HEK293 (cell line): ENCODE results near the gene APRT.

Source experiments
- CTCF ChIA-PET: fragments of 350-600 bp; formaldehyde crosslinking; extraction: SDS; loops from one replicate; lab custom pipeline; 2021; ENCODE audit warnings: antibody characterized with exemption; lab: Yijun Ruan, JAX
- POLR2A ChIA-PET: fragments of 300-600 bp; formaldehyde crosslinking; extraction: SDS; loops from one replicate; lab custom pipeline; 2020; ENCODE audit warnings: antibody characterized with exemption, inconsistent platforms; lab: Yijun Ruan, JAX
- H3K27ac ChIP-seq: fragments of 200-500 bp; sonication (Bioruptor generic); 2 replicates; pipeline ENCODE4 v1.5.1; 2014; ENCODE audit warnings: low read depth, low read length, control low read depth, inconsistent platforms; ENCODE audit errors: extremely low read depth
- H3K36me3 ChIP-seq, 2 experiments: fragments of 200-500 bp in 1 of 2; sonication (Bioruptor generic) in 1 of 2; 1 replicate in 1 of 2; 2 replicates in 1 of 2; pipeline ENCODE4 v1.5.1; 2014 to 2017; ENCODE audit warnings: inconsistent platforms in 2 of 2, low read length in 2 of 2; ENCODE audit not compliant: control insufficient read depth in 2 of 2, insufficient read depth in 1 of 2
- H3K4me1 ChIP-seq: fragments of 200-500 bp; sonication (Bioruptor generic); 2 replicates; pipeline ENCODE4 v1.5.1; 2014; ENCODE audit warnings: mild to moderate bottlenecking, low read length, inconsistent platforms; ENCODE audit not compliant: control insufficient read depth, insufficient read depth
- H3K4me3 ChIP-seq: 2 replicates; pipeline ENCODE4 v1.5.1; 2011; ENCODE audit warnings: low read depth, mild to moderate bottlenecking, control low read depth, low read length, moderate library complexity
- H3K9me3 ChIP-seq: fragments of 200-500 bp; sonication (Bioruptor generic); 2 replicates; pipeline ENCODE4 v1.5.1; 2014; ENCODE audit warnings: low read depth, low read length, inconsistent platforms; ENCODE audit not compliant: control insufficient read depth, insufficient read depth
- GLIS1 ChIP-seq: fragments of 450-650 bp; formaldehyde crosslinking; IDR thresholded peaks from 2 replicates; pipeline ENCODE4 v1.5.1; 2016; ENCODE audit warnings: missing biosample characterization, missing genetic modification characterization
- GLIS2 ChIP-seq: fragments of 450-650 bp; formaldehyde crosslinking; IDR thresholded peaks from 2 replicates; pipeline ENCODE4 v1.5.1; 2016; ENCODE audit warnings: missing biosample characterization, missing genetic modification characterization
- IKZF3 ChIP-seq: fragments of 450-650 bp; IDR thresholded peaks from 2 replicates; pipeline ENCODE4 v1.5.0; 2018; ENCODE audit warnings: missing biosample characterization, mild to moderate bottlenecking, missing genetic modification characterization, moderate library complexity
- KLF1 ChIP-seq: fragments of 450-650 bp; formaldehyde crosslinking; IDR thresholded peaks from 2 replicates; pipeline ENCODE4 v1.5.1; 2016; ENCODE audit warnings: missing biosample characterization, missing genetic modification characterization
- KLF16 ChIP-seq: fragments of 450-650 bp; formaldehyde crosslinking; IDR thresholded peaks from 2 replicates; pipeline ENCODE4 v1.5.1; 2017; ENCODE audit warnings: missing biosample characterization, missing genetic modification characterization
- KLF8 ChIP-seq: fragments of 450-650 bp; formaldehyde crosslinking; IDR thresholded peaks from 2 replicates; pipeline ENCODE4 v1.5.1; 2016; ENCODE audit warnings: missing biosample characterization, missing genetic modification characterization
- SP3 ChIP-seq: fragments of 450-650 bp; formaldehyde crosslinking; IDR thresholded peaks from 2 replicates; pipeline ENCODE4 v1.5.1; 2016; ENCODE audit warnings: missing biosample characterization, missing genetic modification characterization
- SP7 ChIP-seq: fragments of 450-650 bp; formaldehyde crosslinking; IDR thresholded peaks from 2 replicates; pipeline ENCODE4 v1.5.1; 2016; ENCODE audit warnings: missing biosample characterization, missing genetic modification characterization
- ZBTB49 ChIP-seq: fragments of 450-650 bp; formaldehyde crosslinking; IDR thresholded peaks from 2 replicates; pipeline ENCODE4 v1.5.1; 2016; ENCODE audit warnings: missing biosample characterization, missing genetic modification characterization, low read depth
- ZNF133 ChIP-seq: fragments of 450-650 bp; formaldehyde crosslinking; IDR thresholded peaks from 2 replicates; pipeline ENCODE4 v1.5.1; 2016; ENCODE audit warnings: missing biosample characterization, missing genetic modification characterization
- ZNF18 ChIP-seq: fragments of 450-650 bp; formaldehyde crosslinking; IDR thresholded peaks from 2 replicates; pipeline ENCODE4 v1.5.1; 2016; ENCODE audit warnings: missing biosample characterization, missing genetic modification characterization
- ZNF23 ChIP-seq: fragments of 450-650 bp; formaldehyde crosslinking; IDR thresholded peaks from 2 replicates; pipeline ENCODE4 v1.5.1; 2016; ENCODE audit warnings: missing biosample characterization, missing genetic modification characterization, borderline replicate concordance
- ZNF341 ChIP-seq: fragments of 450-650 bp; formaldehyde crosslinking; IDR thresholded peaks from 2 replicates; pipeline ENCODE4; 2016; ENCODE audit warnings: low read depth, missing biosample characterization, missing genetic modification characterization
- ZNF366 ChIP-seq: fragments of 450-650 bp; formaldehyde crosslinking; conservative IDR thresholded peaks from 2 replicates; pipeline ENCODE4 v1.5.1; 2016; ENCODE audit warnings: missing biosample characterization, missing genetic modification characterization
- ZNF404 ChIP-seq: fragments of 450-650 bp; formaldehyde crosslinking; IDR thresholded peaks from 2 replicates; pipeline ENCODE4 v1.5.1; 2017; ENCODE audit warnings: missing biosample characterization, missing genetic modification characterization
- ZNF670 ChIP-seq: fragments of 450-650 bp; formaldehyde crosslinking; IDR thresholded peaks from 2 replicates; pipeline ENCODE4 v1.5.1; 2016; ENCODE audit warnings: missing biosample characterization, missing genetic modification characterization, low read depth
- ZNF677 ChIP-seq: fragments of 450-650 bp; IDR thresholded peaks from 2 replicates; pipeline ENCODE4 v1.5.0; 2018; ENCODE audit warnings: missing biosample characterization, mild to moderate bottlenecking, missing genetic modification characterization, moderate library complexity
- ZNF768 ChIP-seq: fragments of 450-650 bp; formaldehyde crosslinking; IDR thresholded peaks from 2 replicates; pipeline ENCODE4 v1.5.1; 2018; ENCODE audit warnings: missing biosample characterization, mild to moderate bottlenecking, missing genetic modification characterization
- ZXDB ChIP-seq: fragments of 450-650 bp; formaldehyde crosslinking; IDR thresholded peaks from 2 replicates; pipeline ENCODE4 v1.5.1; 2016; ENCODE audit warnings: missing biosample characterization, missing genetic modification characterization
- TF ChIP-seq, protein P1 (sequence below): fragments of 450-650 bp; formaldehyde crosslinking; IDR thresholded peaks from 2 replicates; pipeline ENCODE4 v1.5.1; 2016; ENCODE audit warnings: missing biosample characterization, missing genetic modification characterization
- TF ChIP-seq, protein P2 (sequence below): fragments of 450-650 bp; formaldehyde crosslinking; IDR thresholded peaks from 2 replicates; pipeline ENCODE4 v1.5.1; 2017; ENCODE audit warnings: missing biosample characterization, missing genetic modification characterization
- TF ChIP-seq, protein P3 (sequence below): fragments of 450-650 bp; formaldehyde crosslinking; IDR thresholded peaks from 2 replicates; pipeline ENCODE4 v1.5.1; 2016; ENCODE audit warnings: missing biosample characterization, missing genetic modification characterization

APRT gene

DNA sequence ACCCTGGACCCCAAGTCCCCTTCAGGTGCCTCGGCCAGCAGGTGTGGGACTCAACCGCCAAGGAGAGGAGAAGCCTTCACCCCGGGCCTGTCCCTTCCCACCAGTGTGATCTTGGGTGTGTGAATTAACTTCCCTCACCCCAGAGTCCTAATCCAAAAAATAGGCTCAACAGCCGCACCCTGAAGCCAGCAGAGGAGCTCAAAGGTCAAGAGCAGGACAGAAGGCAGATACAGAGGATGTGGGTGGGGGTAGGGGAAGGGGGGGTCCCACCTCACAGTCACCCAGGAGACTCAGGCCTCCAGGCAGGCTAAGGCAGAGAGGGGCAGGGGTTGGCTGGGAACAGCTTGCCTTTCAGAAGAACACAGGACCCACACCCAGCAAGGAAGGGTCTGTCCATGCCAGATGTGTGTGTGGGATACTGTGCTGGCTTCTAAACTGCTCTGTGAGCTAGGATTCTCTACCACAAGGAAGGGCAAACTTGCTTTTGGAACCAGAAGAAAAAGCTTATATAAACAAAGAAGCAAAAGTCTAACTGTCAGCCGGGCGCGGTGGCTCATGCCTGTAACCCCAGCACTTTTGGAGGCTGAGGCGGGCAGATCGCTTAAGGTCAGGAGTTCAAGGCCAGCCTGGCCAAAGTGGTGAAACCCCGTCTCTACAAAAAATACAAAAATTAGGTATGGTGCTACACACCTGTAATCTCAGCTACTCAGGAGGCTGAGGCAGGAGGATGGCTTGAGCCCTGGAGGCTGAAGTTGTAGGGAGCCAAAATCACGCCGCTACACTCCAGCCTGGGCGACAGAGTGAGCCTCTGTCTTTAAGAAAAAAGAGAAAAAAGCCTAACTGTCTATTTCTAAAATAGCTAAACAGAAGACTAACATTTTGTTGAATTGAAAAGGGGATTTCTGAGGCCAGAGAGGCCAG lies 31.3 kb downstream of the APRT start:
- no peaks in the 10 kb centered on the region for H3K36me3 ChIP-seq
- POLR2A ChIA-PET: interaction anchor here (0.6 to 6.7 kb wide), 6 partner anchors 10 to 451 kb away, joined by 3 to 97 read pairs (median 4); partner anchors contain the start of gene APRT
- no peak overlapping the region for H3K4me3 ChIP-seq
- H3K27ac ChIP-seq: no peak overlapping the region; the same call in 1 of the 2 replicates
- no peaks in the 10 kb centered on the region for H3K9me3 ChIP-seq
- CTCF ChIA-PET: interaction anchor here (1.0 to 3.3 kb wide), 3 partner anchors 17 to 20 kb away, joined by 3 to 16 read pairs (median 4); no protein-coding TSS in a partner anchor
- no peak for TF ChIP-seq GLIS1 (tag by site-specific recombination)
- no peak for TF ChIP-seq SP3 (tag by site-specific recombination)
- TF ChIP-seq KLF16 (tag by site-specific recombination): no peak
- no peak for TF ChIP-seq ZNF366 (tag by site-specific recombination)
- peak; percentile 86 for TF ChIP-seq ZNF18 (tag by site-specific recombination)
- TF ChIP-seq ZNF341 (tag by site-specific recombination): peak; percentile 55
- TF ChIP-seq GLIS2: no peak
- no peak for TF ChIP-seq ZNF133 (tag by site-specific recombination)
- 0 out of 2 replicates have a peak, but pooled peaks have one; percentile 17 for TF ChIP-seq KLF1 (tag by site-specific recombination)
- TF ChIP-seq, protein P1, sequence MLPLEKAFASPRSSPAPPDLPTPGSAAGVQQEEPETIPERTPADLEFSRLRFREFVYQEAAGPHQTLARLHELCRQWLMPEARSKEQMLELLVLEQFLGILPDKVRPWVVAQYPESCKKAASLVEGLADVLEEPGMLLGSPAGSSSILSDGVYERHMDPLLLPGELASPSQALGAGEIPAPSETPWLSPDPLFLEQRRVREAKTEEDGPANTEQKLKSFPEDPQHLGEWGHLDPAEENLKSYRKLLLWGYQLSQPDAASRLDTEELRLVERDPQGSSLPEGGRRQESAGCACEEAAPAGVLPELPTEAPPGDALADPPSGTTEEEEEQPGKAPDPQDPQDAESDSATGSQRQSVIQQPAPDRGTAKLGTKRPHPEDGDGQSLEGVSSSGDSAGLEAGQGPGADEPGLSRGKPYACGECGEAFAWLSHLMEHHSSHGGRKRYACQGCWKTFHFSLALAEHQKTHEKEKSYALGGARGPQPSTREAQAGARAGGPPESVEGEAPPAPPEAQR (tag by site-specific recombination): no peak
- TF ChIP-seq, protein P2, sequence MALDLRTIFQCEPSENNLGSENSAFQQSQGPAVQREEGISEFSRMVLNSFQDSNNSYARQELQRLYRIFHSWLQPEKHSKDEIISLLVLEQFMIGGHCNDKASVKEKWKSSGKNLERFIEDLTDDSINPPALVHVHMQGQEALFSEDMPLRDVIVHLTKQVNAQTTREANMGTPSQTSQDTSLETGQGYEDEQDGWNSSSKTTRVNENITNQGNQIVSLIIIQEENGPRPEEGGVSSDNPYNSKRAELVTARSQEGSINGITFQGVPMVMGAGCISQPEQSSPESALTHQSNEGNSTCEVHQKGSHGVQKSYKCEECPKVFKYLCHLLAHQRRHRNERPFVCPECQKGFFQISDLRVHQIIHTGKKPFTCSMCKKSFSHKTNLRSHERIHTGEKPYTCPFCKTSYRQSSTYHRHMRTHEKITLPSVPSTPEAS (tag by site-specific recombination): no peak
- no peak for TF ChIP-seq KLF8
- TF ChIP-seq ZXDB (tag by site-specific recombination): no peak
- TF ChIP-seq ZNF768 (tag by site-specific recombination): no peak
- TF ChIP-seq ZNF670: no peak
- no peak for TF ChIP-seq ZNF404 (tag by site-specific recombination)
- TF ChIP-seq ZBTB49 (tag by site-specific recombination): no peak
- no peak for TF ChIP-seq SP7 (tag by site-specific recombination)
- no peak for TF ChIP-seq ZNF677 (tag by site-specific recombination)
- TF ChIP-seq, protein P3, sequence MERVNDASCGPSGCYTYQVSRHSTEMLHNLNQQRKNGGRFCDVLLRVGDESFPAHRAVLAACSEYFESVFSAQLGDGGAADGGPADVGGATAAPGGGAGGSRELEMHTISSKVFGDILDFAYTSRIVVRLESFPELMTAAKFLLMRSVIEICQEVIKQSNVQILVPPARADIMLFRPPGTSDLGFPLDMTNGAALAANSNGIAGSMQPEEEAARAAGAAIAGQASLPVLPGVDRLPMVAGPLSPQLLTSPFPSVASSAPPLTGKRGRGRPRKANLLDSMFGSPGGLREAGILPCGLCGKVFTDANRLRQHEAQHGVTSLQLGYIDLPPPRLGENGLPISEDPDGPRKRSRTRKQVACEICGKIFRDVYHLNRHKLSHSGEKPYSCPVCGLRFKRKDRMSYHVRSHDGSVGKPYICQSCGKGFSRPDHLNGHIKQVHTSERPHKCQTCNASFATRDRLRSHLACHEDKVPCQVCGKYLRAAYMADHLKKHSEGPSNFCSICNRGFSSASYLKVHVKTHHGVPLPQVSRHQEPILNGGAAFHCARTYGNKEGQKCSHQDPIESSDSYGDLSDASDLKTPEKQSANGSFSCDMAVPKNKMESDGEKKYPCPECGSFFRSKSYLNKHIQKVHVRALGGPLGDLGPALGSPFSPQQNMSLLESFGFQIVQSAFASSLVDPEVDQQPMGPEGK (tag by site-specific recombination): peak; percentile 12; the same call in 1 of the 2 replicates
- no peak for TF ChIP-seq ZNF23 (tag by site-specific recombination)
- TF ChIP-seq IKZF3 (tag by site-specific recombination): no peak
- H3K4me1 ChIP-seq: peaks cover 29% of the 10 kb centered on the region
